ENCODE data around the gene COL15A1. TPM values are rescaled to one million over a fixed set of nuclear protein-coding genes. Genes with fewer than 3 reads are reported as not detected.

The COL15A1 gene
- total and polyA plus RNA-seq, 2 of the 8 experiments (the other 6 are each of a cell fraction or from before 2014, with no cell fraction given), result 0.12 to 0.15 TPM

DNA sequence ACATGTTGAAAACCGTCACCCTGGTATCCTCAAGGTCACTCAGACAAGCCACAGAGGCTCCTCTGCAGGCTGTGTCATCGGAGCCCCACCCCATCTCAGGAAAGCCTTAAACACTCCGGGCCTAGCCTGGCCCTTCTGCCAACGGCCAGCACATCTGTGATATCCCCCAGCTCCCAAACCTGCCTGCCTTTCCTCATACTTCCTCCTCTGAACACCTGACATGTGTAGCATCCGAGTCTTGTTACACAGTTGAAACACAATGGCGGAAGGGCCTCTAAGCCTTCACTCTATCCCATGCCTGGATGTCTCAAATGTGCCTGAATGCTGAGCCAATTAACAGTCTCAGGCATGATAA, 128.3 kb downstream of the COL15A1 start:
- no peak overlapping the region for H3K23ac ChIP-seq (ENCODE audit: insufficient read length)
- no peak overlapping the region for H3K18ac ChIP-seq (ENCODE audit: extremely low read depth, low read length)
- H3K79me2 ChIP-seq (ENCODE audit: control insufficient read depth in 1 of 2, insufficient read depth in 2 of 2, low read length in 2 of 2), result no peaks in the 10 kb centered on the region
- H3K4me1 ChIP-seq (replicated peaks in 1 of 4; ENCODE audit: control insufficient read depth in 3 of 4, insufficient read depth in 4 of 4, low read length in 3 of 4), result no peaks in the 10 kb centered on the region
- TF ChIP-seq POLR2A (IDR thresholded peaks at IDR 0.05; ENCODE audit: control extremely low read depth in 1 of 2, low read depth in 2 of 2, low read length in 2 of 2), result no peak
- H2BK120ac ChIP-seq (replicated peaks; ENCODE audit: low read depth, low read length), result no peak overlapping the region
- no peak overlapping the region for H2BK12ac ChIP-seq (ENCODE audit: low read depth, low read length)
- FAIRE-seq, result no peak
- H4K91ac ChIP-seq (replicated peaks; ENCODE audit: insufficient read length, low read length), result no peak overlapping the region
- POLR2A ChIA-PET (ENCODE audit: partially characterized antibody), result no interaction called here
- no peak overlapping the region for H3K9ac ChIP-seq (replicated peaks in 1 of 4; ENCODE audit: extremely low read depth in 1 of 4, low read depth in 3 of 4, low read length in 3 of 4)
- H3K14ac ChIP-seq (ENCODE audit: insufficient read length), result no peak overlapping the region
- no peak overlapping the region for H4K8ac ChIP-seq (ENCODE audit: extremely low read depth, insufficient read depth, low read length)
- H2AFZ ChIP-seq (ENCODE audit: low read length), result no peak overlapping the region
- H3K36me3 ChIP-seq (ENCODE audit: control insufficient read depth in 2 of 4, insufficient read depth in 4 of 4, low read length in 3 of 4), result no peaks in the 10 kb centered on the region
- no peak overlapping the region for H4K5ac ChIP-seq (ENCODE audit: insufficient read length, low read depth, low read length)
- no peak overlapping the region for H2BK5ac ChIP-seq (ENCODE audit: low read depth, low read length)
- no peak overlapping the region for H2AK5ac ChIP-seq (ENCODE audit: low read depth, low read length)
- no peaks in the 10 kb centered on the region; the same call in 1 of the 2 replicates for H3K23me2 ChIP-seq (ENCODE audit: low read depth, low read length)
- no peak overlapping the region for H3K4me3 ChIP-seq (ENCODE audit: extremely low read depth in 1 of 4, insufficient read depth in 2 of 4, low read depth in 3 of 4, low read length in 4 of 4)
- no peak overlapping the region for H2BK15ac ChIP-seq (ENCODE audit: low read length)
- H3K4me2 ChIP-seq (ENCODE audit: insufficient read depth in 1 of 2, low read depth in 2 of 2, low read length in 2 of 2), result no peak overlapping the region
- 79% methylated on average over 6 of the region's 6 CpGs; no CpG with 5 or more reads in 1 of the 2 experiments for WGBS, 2 experiments (ENCODE audit: extremely low coverage in 1 of 2, insufficient coverage in 1 of 2, insufficient read length in 1 of 2, insufficient replicate concordance in 2 of 2, low coverage in 1 of 2, low lambda C conversion rate in 2 of 2, missing lambda C conversion rate in 1 of 2)
- no peak overlapping the region for H2BK20ac ChIP-seq (ENCODE audit: low read length)
- no peak overlapping the region for H3K56ac ChIP-seq (replicated peaks; ENCODE audit: insufficient read length, low read depth, low read length)
- no peaks in the 10 kb centered on the region for H3K79me1 ChIP-seq (ENCODE audit: low read depth, low read length)
- no peaks in the 10 kb centered on the region for H4K20me1 ChIP-seq (replicated peaks in 1 of 2; ENCODE audit: control insufficient read depth in 1 of 2, insufficient read depth in 2 of 2, low read length in 2 of 2)
- H3K9me3 ChIP-seq (ENCODE audit: insufficient read depth in 2 of 2, low read depth in 1 of 2, low read length in 1 of 2), result no peaks in the 10 kb centered on the region
- no peak overlapping the region for H3K27ac ChIP-seq (ENCODE audit: low read depth, low read length)
- no peak overlapping the region for H3K4ac ChIP-seq (replicated peaks; ENCODE audit: insufficient read length, low read depth, low read length)
- CTCF ChIA-PET (ENCODE audit: partially characterized antibody), result no interaction called here
- H3K27me3 ChIP-seq (replicated peaks in 1 of 4; ENCODE audit: control insufficient read depth in 3 of 4, extremely low read depth in 1 of 4, insufficient read depth in 3 of 4, low read length in 3 of 4), result no peaks in the 10 kb centered on the region
- DNase-seq (ENCODE audit: low read depth in 1 of 2, low spot score in 2 of 2), result no peak

Data from H1 (cell line).